HepG2 (cell line): ENCODE measurements around the gene DIPK1A. TPM values are rescaled to one million over a fixed set of nuclear protein-coding genes. Genes with fewer than 3 reads are reported as not detected.

Experiments used
- ATAC-seq: fragments of 200-7000 bp; cut with Tn5 transposase; 3 replicates; pipeline ENCODE4 v1.9.1; 2020; ENCODE audit warnings: mild to moderate bottlenecking, moderate library complexity
- BruUV-seq: library from RNA; stranded (reverse); fragments of 400-500 nt; replicated peaks from 2 replicates; lab custom pipeline; 2021; lab: Mats Ljungman, UMichigan
- CTCF ChIA-PET: fragments of 300-600 bp; formaldehyde crosslinking; extraction: SDS; loops from one replicate; lab custom pipeline; 2021; ENCODE audit warnings: low total read pairs, inconsistent platforms, low intra/inter-chr PET ratio; lab: Yijun Ruan, JAX
- POLR2A ChIA-PET: fragments of 350-600 bp; sonication (Branson Sonifier 250); formaldehyde crosslinking; loops from one replicate; lab custom pipeline; 2020; ENCODE audit warnings: antibody characterized with exemption, inconsistent platforms; lab: Yijun Ruan, JAX
- DNase-seq: peaks from one replicate; pipeline ENCODE4 v3.0.0-alpha.2; 2015; ENCODE audit warnings: low spot score
- FAIRE-seq: peaks from 3 replicates; lab custom pipeline; 2011; peaks lifted over from hg19 to GRCh38; lab: Jason Lieb, UNC
- H2AFZ ChIP-seq: one replicate; pipeline ENCODE4 v1.6.1; 2011; ENCODE audit warnings: low read length, inconsistent platforms
- H3K27ac ChIP-seq: fragments of 300-600 bp; 3 replicates; pipeline ENCODE4 v1.8.0; 2011; ENCODE audit warnings: mixed run types, mild to moderate bottlenecking, mixed read lengths, low read length, inconsistent platforms; ENCODE audit not compliant: insufficient read depth; ENCODE audit errors: extremely low read length
- H3K27me3 ChIP-seq, 2 experiments: fragments of 200-600 bp in 1 of 2; 2 replicates in 1 of 2; 3 replicates in 1 of 2; pipeline versions ENCODE4 v1.6.0 to v1.8.0; 2011; ENCODE audit warnings: low read length in 2 of 2, mild to moderate bottlenecking in 2 of 2, moderate library complexity in 2 of 2, inconsistent platforms in 1 of 2; ENCODE audit not compliant: insufficient read depth in 2 of 2, control insufficient read depth in 1 of 2
- H3K36me3 ChIP-seq, 2 experiments: fragments of 200-600 bp in 1 of 2; replicated peaks in 1 of 2; 2 replicates in 1 of 2; 3 replicates in 1 of 2; pipeline versions ENCODE4 v1.5.1 to v1.8.0; 2011; ENCODE audit warnings: low read length in 2 of 2, inconsistent platforms in 1 of 2; ENCODE audit not compliant: insufficient read depth in 2 of 2, control insufficient read depth in 1 of 2
- H3K4me1 ChIP-seq: 2 replicates; pipeline ENCODE4 v1.5.1; 2012; ENCODE audit warnings: low read length, inconsistent platforms; ENCODE audit not compliant: insufficient read depth
- H3K4me2 ChIP-seq: 2 replicates; pipeline ENCODE4 v1.6.0; 2011; ENCODE audit warnings: low read depth, low read length, inconsistent platforms
- H3K4me3 ChIP-seq, 3 experiments: fragments of 200-600 bp in 1 of 3; sonication (generic), shearing (Covaris generic) in 1 of 3; replicated peaks in 1 of 3; 2 replicates each; pipeline ENCODE4 v1.5.1; 2011 to 2016; ENCODE audit warnings: low read length in 3 of 3, inconsistent platforms in 2 of 3, low read depth in 2 of 3, mild to moderate bottlenecking in 2 of 3, control low read depth in 1 of 3, mixed read lengths in 1 of 3; ENCODE audit not compliant: insufficient read depth in 1 of 3
- H3K79me2 ChIP-seq: one replicate; pipeline ENCODE4 v1.6.1; 2011; ENCODE audit warnings: low read length, inconsistent platforms; ENCODE audit not compliant: insufficient read depth
- H3K9ac ChIP-seq: 2 replicates; pipeline ENCODE4 v1.6.0; 2011; ENCODE audit warnings: mild to moderate bottlenecking, low read depth, low read length, inconsistent platforms; ENCODE audit not compliant: insufficient read depth
- H3K9me3 ChIP-seq: 2 replicates; pipeline ENCODE4 v1.5.1; 2012; ENCODE audit warnings: mild to moderate bottlenecking, low read length
- H4K20me1 ChIP-seq: 2 replicates; pipeline ENCODE4 v1.6.0; 2011; ENCODE audit warnings: inconsistent platforms, mild to moderate bottlenecking, low read length, moderate library complexity; ENCODE audit not compliant: insufficient read depth
- GTF2F1 ChIP-seq: fragments of 150-350 bp; IDR thresholded peaks from 2 replicates; pipeline ENCODE4 v1.6.1; 2014; ENCODE audit warnings: low read length
- HNF1A ChIP-seq, 2 experiments: sonication (generic) in 1 of 2; formaldehyde crosslinking in 1 of 2; IDR thresholded peaks; 2 replicates each; pipeline versions ENCODE4 v1.4.0 to v1.6.1; 2016 to 2020; ENCODE audit warnings: borderline replicate concordance in 1 of 2, low read depth in 1 of 2, mild to moderate bottlenecking in 1 of 2, missing genetic modification reagents in 1 of 2
- NCOA1 ChIP-seq: sonication (generic); formaldehyde crosslinking; IDR thresholded peaks from 2 replicates; pipeline ENCODE4 v1.9.0; 2021; ENCODE audit warnings: missing genetic modification reagents
- POLR2AphosphoS2 ChIP-seq: IDR thresholded peaks from 2 replicates; pipeline ENCODE4 v1.6.1; 2011; ENCODE audit warnings: low read depth, low read length, improper control_type of control experiment
- STAT5B ChIP-seq: sonication (generic); formaldehyde crosslinking; IDR thresholded peaks from 2 replicates; pipeline ENCODE4 v1.4.0; 2020; ENCODE audit warnings: missing genetic modification reagents
- YY1 ChIP-seq: IDR thresholded peaks from 2 replicates; pipeline ENCODE4 v1.6.1; 2011; ENCODE audit warnings: low read length, low read depth, moderate library complexity, mild to moderate bottlenecking; ENCODE audit not compliant: insufficient read depth, insufficient replicate concordance
- WGBS: methylation state at CpG from one replicate; pipeline ENCODE4 v1.1.6; 2017; ENCODE audit warnings: low lambda C conversion rate; 5-methylcytosine and 5-hydroxymethylcytosine counted together
- in situ Hi-C: cut with HindIII; loops from 2 replicates; pipeline ENCODE4 v1.10.0; 2017; ENCODE audit warnings: low pct_unique_long_range_greater_than_20kb; ENCODE audit not compliant: extremely low pct_ligation_motif_present
- intact Hi-C: fragments of 100-400 bp; cut with micrococcal nuclease; formaldehyde crosslinking; loops from one replicate; pipeline ENCODE4 v1.10.0; 2022; ENCODE audit not compliant: unreplicated experiment
- polyA plus RNA-seq, 8 experiments: library from polyadenylated mRNA; depleted of rRNA in 3 of 8; stranded (reverse) in 7 of 8; unstranded in 1 of 8; fragments of >200 nt; fragmentation: Illumina TruSeq in 4 of 8; extraction: Trizol in 4 of 8; gene quantifications; 2 replicates each; pipeline versions ENCODE4 v1.2.1 to v1.2.3, GENCODE V29; 2011 to 2016; ENCODE audit warnings: low read depth in 4 of 8, missing spikeins in 1 of 8, mixed read lengths in 1 of 8; ENCODE audit not compliant: insufficient read depth in 1 of 8
- total RNA-seq, 5 experiments: library from RNA; depleted of rRNA; stranded (reverse); fragments of >200 nt; fragmentation: Illumina TruSeq; extraction: Trizol; gene quantifications; 2 replicates each; pipeline ENCODE4 v1.2.3, GENCODE V29; 2016; ENCODE audit warnings: low read depth in 1 of 5

DIPK1A gene
- total and polyA plus RNA-seq, 2 of the 13 experiments (the other 11 are each of a cell fraction or from before 2014, with no cell fraction given): 8.4 TPM

GRCh38 chr1:93005252-93005598, 44.0 kb upstream of the DIPK1A start:
- ChIA-PET CTCF (no interaction called here), POLR2A (no interaction called here)
- in situ Hi-C loops: no loop called here

More at GRCh38 chr1:93005252-93005598, 44.0 kb upstream of the DIPK1A start:
- Histone ChIP-seq H3K36me3 (no peaks in the 10 kb centered on the region), H3K27me3 (peaks cover 0 to 8% of the 10 kb centered on the region in 2 experiments; a peak in 1 of 5 replicates), H3K4me1 (0 out of 2 replicates have a peak, but pooled peaks cover 5% of the 10 kb centered on the region), H3K27ac (no peak overlapping the region), H2AFZ (no peak overlapping the region), H3K9me3 (no peaks in the 10 kb centered on the region), H3K4me3 (no peak overlapping the region), H3K4me2 (no peak overlapping the region), H3K79me2 (no peaks in the 10 kb centered on the region), H3K9ac (no peak overlapping the region), H4K20me1 (no peaks in the 10 kb centered on the region)
- BruUV-seq: no TSS peak
- TF ChIP-seq YY1 (no peak), STAT5B (no peak), HNF1A (IDR thresholded peaks at IDR 0.05; ENCODE audit: low read depth) (no peak), HNF1A (CRISPR knock-in tag; IDR thresholded peaks at IDR 0.05; ENCODE audit: borderline replicate concordance) (no peak), POLR2AphosphoS2 (no peak), NCOA1 (CRISPR knock-in tag) (no peak), GTF2F1 (no peak)
- intact Hi-C loops: no loop called here
- DNase-seq: no peak
- FAIRE-seq: no peak
- no peak for ATAC-seq
- 2% methylated on average over 1 of the region's 1 CpG for WGBS
